Measurements from ENCODE around the gene MS4A12.

GRCh38 chr11:60469723-60470122 lies 22.9 kb upstream of the MS4A12 start:
- peak; percentile 82 for TF ChIP-seq CTCF (conservative IDR thresholded peaks at IDR 0.05; ENCODE audit: low read length)
- TF ChIP-seq EZH2phosphoT487 (IDR thresholded peaks at IDR 0.05; ENCODE audit: borderline replicate concordance, low read depth, low read length) = no peak
